ENCODE results near the gene TBC1D2.

- TF ChIP-seq NFATC3 (CRISPR knock-in tag; IDR thresholded peaks at IDR 0.05) (no peak), PBX3 (CRISPR knock-in tag; IDR thresholded peaks at IDR 0.05; ENCODE audit: borderline replicate concordance) (no peak), ZSCAN31 (CRISPR knock-in tag; IDR thresholded peaks at IDR 0.05; ENCODE audit: low read depth) (no peak), CTCF (CRISPR knock-in tag; IDR thresholded peaks at IDR 0.05) (no peak), ZFY (CRISPR knock-in tag; IDR thresholded peaks at IDR 0.05) (no peak)
Observed at GRCh38 chr9:98230789-98231188, 24.7 kb downstream of the TBC1D2 start.

Data from HepG2 (cell line).